Thyroid gland (tissue), 4 donors: ENCODE data around the gene COIL.

Experiments used
- POLR2A ChIP-seq, 2 donors: fragments of 450-650 bp; IDR thresholded peaks; one replicate each; pipeline ENCODE4 v1.6.1; 2017; ENCODE audit warnings: antibody characterized with exemption in 2 of 2, mild to moderate bottlenecking in 2 of 2, moderate library complexity in 1 of 2
- TF ChIP-seq, protein P1 (sequence below), 6 experiments: fragments of 200-600 bp in 3 of 6; fragments of 450-650 bp in 3 of 6; sonication (generic) in 3 of 6; IDR thresholded peaks; one replicate each; pipeline ENCODE4 v1.5.1; 2016 to 2019; ENCODE audit warnings: antibody characterized with exemption in 6 of 6, mild to moderate bottlenecking in 2 of 6, inconsistent platforms in 1 of 6, moderate library complexity in 1 of 6

DNA sequence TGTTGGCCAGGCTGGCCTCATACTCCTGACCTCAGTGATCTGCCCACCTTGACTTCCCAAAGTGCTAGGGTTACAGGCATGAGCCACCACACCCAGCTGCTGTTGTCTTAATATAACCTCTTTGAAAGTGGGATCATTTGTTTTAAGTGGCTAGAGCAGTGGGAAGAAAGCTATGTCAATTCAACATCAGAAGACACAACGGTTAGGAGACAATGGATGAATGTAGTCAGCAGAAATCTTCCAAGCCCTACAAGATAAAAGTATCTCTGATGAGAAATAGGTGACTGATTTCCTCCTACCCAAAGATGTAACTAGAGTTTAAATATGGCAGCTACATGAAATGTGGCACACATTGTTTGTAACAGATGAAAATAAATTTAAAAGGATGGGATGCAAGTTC is 27.0 kb downstream of the COIL start:
- TF ChIP-seq, protein P1, sequence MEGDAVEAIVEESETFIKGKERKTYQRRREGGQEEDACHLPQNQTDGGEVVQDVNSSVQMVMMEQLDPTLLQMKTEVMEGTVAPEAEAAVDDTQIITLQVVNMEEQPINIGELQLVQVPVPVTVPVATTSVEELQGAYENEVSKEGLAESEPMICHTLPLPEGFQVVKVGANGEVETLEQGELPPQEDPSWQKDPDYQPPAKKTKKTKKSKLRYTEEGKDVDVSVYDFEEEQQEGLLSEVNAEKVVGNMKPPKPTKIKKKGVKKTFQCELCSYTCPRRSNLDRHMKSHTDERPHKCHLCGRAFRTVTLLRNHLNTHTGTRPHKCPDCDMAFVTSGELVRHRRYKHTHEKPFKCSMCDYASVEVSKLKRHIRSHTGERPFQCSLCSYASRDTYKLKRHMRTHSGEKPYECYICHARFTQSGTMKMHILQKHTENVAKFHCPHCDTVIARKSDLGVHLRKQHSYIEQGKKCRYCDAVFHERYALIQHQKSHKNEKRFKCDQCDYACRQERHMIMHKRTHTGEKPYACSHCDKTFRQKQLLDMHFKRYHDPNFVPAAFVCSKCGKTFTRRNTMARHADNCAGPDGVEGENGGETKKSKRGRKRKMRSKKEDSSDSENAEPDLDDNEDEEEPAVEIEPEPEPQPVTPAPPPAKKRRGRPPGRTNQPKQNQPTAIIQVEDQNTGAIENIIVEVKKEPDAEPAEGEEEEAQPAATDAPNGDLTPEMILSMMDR (IDR thresholded peaks at IDR 0.05) = no peak
- TF ChIP-seq POLR2A (IDR thresholded peaks at IDR 0.05) = no peak
